ENCODE data around the gene IFTAP. TPM values are rescaled to one million over a fixed set of nuclear protein-coding genes. Genes with fewer than 3 reads are reported as not detected.

The IFTAP gene
- total RNA-seq, 1 experiment from 2014 or later: 4.1 TPM

DNA sequence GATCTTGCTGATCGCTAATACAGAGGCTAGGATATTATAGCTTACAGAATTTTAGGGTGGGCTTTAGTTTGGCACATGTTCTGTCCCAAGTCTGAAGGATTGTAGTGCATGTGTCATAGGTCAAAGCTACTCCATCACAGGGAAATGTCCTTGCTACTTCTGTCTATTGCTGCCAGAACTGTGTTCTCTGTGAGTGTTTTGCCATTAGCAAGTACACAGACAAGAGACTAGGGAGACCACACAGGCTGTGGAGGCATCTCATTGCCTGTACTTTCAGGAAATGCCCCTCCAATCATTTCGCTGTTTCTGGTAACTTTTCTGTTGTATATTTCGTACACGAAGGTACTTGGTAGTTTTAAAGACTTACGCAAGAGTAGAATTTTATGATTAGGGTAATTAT is 29.2 kb downstream of the IFTAP start (continued):
- TF ChIP-seq MYBL2 (CRISPR knock-in tag; IDR thresholded peaks at IDR 0.05): no peak

DNA sequence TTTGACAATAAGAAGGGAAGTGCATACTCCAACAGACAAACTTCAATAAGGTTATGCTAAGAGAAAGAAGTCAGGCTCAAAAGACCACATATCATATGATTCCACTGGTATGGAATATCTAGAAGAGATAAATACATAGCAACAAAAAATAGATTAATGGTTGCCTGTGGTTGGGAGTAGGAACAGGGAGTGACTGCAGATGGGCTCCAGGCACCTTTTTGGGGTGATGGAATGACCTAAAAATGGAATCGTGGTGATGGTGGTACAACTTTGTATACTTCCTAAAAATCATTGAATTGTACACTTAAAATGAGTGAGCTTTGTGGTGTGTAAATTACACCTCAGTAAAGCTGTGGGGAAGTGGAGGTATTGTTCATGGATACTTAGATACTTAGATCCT is 32.7 kb downstream of the IFTAP start:
- Mint-ChIP-seq H3K4me1 (no peaks in the 10 kb centered on the region), H3K4me3 (no peak overlapping the region), H3K27ac (no peak overlapping the region), H3K27me3 (ENCODE audit: low read depth) (peaks cover 17% of the 10 kb centered on the region), H3K9me3 (peaks cover 89% of the 10 kb centered on the region), H3K36me3 (peaks cover 68% of the 10 kb centered on the region)
- DNase-seq (ENCODE audit: low spot score) (no peak), ATAC-seq (no peak)
- POLR2A ChIA-PET: no interaction called here
- CTCF ChIA-PET: no interaction called here
- TF ChIP-seq ZNF232 (CRISPR knock-in tag; IDR thresholded peaks at IDR 0.05): no peak
- TF ChIP-seq, protein P1, sequence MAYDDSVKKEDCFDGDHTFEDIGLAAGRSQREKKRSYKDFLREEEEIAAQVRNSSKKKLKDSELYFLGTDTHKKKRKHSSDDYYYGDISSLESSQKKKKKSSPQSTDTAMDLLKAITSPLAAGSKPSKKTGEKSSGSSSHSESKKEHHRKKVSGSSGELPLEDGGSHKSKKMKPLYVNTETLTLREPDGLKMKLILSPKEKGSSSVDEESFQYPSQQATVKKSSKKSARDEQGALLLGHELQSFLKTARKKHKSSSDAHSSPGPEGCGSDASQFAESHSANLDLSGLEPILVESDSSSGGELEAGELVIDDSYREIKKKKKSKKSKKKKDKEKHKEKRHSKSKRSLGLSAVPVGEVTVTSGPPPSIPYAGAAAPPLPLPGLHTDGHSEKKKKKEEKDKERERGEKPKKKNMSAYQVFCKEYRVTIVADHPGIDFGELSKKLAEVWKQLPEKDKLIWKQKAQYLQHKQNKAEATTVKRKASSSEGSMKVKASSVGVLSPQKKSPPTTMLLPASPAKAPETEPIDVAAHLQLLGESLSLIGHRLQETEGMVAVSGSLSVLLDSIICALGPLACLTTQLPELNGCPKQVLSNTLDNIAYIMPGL (CRISPR knock-in tag; IDR thresholded peaks at IDR 0.05): no peak
- TF ChIP-seq GRHL2 (CRISPR knock-in tag; IDR thresholded peaks at IDR 0.05; ENCODE audit: insufficient replicate concordance, severe bottlenecking): no peak
- TF ChIP-seq ZNF317 (CRISPR knock-in tag; IDR thresholded peaks at IDR 0.05; ENCODE audit: borderline replicate concordance, low read depth): no peak
- no peak for TF ChIP-seq FOXJ3 (CRISPR knock-in tag; IDR thresholded peaks at IDR 0.05; ENCODE audit: borderline replicate concordance)
- TF ChIP-seq ETV6 (CRISPR knock-in tag; IDR thresholded peaks at IDR 0.05): no peak
- no peak for TF ChIP-seq TEAD4 (CRISPR knock-in tag; IDR thresholded peaks at IDR 0.05)
- TF ChIP-seq, protein P2, sequence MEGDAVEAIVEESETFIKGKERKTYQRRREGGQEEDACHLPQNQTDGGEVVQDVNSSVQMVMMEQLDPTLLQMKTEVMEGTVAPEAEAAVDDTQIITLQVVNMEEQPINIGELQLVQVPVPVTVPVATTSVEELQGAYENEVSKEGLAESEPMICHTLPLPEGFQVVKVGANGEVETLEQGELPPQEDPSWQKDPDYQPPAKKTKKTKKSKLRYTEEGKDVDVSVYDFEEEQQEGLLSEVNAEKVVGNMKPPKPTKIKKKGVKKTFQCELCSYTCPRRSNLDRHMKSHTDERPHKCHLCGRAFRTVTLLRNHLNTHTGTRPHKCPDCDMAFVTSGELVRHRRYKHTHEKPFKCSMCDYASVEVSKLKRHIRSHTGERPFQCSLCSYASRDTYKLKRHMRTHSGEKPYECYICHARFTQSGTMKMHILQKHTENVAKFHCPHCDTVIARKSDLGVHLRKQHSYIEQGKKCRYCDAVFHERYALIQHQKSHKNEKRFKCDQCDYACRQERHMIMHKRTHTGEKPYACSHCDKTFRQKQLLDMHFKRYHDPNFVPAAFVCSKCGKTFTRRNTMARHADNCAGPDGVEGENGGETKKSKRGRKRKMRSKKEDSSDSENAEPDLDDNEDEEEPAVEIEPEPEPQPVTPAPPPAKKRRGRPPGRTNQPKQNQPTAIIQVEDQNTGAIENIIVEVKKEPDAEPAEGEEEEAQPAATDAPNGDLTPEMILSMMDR (IDR thresholded peaks at IDR 0.05): no peak
- TF ChIP-seq, protein P3, sequence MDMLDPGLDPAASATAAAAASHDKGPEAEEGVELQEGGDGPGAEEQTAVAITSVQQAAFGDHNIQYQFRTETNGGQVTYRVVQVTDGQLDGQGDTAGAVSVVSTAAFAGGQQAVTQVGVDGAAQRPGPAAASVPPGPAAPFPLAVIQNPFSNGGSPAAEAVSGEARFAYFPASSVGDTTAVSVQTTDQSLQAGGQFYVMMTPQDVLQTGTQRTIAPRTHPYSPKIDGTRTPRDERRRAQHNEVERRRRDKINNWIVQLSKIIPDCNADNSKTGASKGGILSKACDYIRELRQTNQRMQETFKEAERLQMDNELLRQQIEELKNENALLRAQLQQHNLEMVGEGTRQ (CRISPR knock-in tag; IDR thresholded peaks at IDR 0.05): no peak
- no peak for TF ChIP-seq GTF2I (CRISPR knock-in tag; conservative IDR thresholded peaks at IDR 0.05)
- TF ChIP-seq, protein P4, sequence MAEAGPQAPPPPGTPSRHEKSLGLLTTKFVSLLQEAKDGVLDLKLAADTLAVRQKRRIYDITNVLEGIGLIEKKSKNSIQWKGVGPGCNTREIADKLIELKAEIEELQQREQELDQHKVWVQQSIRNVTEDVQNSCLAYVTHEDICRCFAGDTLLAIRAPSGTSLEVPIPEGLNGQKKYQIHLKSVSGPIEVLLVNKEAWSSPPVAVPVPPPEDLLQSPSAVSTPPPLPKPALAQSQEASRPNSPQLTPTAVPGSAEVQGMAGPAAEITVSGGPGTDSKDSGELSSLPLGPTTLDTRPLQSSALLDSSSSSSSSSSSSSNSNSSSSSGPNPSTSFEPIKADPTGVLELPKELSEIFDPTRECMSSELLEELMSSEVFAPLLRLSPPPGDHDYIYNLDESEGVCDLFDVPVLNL (CRISPR knock-in tag; IDR thresholded peaks at IDR 0.05; ENCODE audit: borderline replicate concordance, low read depth): no peak
- TF ChIP-seq, protein P5, sequence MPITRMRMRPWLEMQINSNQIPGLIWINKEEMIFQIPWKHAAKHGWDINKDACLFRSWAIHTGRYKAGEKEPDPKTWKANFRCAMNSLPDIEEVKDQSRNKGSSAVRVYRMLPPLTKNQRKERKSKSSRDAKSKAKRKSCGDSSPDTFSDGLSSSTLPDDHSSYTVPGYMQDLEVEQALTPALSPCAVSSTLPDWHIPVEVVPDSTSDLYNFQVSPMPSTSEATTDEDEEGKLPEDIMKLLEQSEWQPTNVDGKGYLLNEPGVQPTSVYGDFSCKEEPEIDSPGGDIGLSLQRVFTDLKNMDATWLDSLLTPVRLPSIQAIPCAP (CRISPR knock-in tag; IDR thresholded peaks at IDR 0.05): no peak
- no peak for TF ChIP-seq NFE2L1 (CRISPR knock-in tag; IDR thresholded peaks at IDR 0.05)
- TF ChIP-seq, protein P6, sequence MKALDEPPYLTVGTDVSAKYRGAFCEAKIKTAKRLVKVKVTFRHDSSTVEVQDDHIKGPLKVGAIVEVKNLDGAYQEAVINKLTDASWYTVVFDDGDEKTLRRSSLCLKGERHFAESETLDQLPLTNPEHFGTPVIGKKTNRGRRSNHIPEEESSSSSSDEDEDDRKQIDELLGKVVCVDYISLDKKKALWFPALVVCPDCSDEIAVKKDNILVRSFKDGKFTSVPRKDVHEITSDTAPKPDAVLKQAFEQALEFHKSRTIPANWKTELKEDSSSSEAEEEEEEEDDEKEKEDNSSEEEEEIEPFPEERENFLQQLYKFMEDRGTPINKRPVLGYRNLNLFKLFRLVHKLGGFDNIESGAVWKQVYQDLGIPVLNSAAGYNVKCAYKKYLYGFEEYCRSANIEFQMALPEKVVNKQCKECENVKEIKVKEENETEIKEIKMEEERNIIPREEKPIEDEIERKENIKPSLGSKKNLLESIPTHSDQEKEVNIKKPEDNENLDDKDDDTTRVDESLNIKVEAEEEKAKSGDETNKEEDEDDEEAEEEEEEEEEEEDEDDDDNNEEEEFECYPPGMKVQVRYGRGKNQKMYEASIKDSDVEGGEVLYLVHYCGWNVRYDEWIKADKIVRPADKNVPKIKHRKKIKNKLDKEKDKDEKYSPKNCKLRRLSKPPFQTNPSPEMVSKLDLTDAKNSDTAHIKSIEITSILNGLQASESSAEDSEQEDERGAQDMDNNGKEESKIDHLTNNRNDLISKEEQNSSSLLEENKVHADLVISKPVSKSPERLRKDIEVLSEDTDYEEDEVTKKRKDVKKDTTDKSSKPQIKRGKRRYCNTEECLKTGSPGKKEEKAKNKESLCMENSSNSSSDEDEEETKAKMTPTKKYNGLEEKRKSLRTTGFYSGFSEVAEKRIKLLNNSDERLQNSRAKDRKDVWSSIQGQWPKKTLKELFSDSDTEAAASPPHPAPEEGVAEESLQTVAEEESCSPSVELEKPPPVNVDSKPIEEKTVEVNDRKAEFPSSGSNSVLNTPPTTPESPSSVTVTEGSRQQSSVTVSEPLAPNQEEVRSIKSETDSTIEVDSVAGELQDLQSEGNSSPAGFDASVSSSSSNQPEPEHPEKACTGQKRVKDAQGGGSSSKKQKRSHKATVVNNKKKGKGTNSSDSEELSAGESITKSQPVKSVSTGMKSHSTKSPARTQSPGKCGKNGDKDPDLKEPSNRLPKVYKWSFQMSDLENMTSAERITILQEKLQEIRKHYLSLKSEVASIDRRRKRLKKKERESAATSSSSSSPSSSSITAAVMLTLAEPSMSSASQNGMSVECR (CRISPR knock-in tag; IDR thresholded peaks at IDR 0.05; ENCODE audit: borderline replicate concordance): no peak
- no peak for TF ChIP-seq OVOL2 (CRISPR knock-in tag; IDR thresholded peaks at IDR 0.05; ENCODE audit: borderline replicate concordance)
- TF ChIP-seq CREM (CRISPR knock-in tag; IDR thresholded peaks at IDR 0.05): no peak
